ENCODE data around the gene PLPP4. TPM values are rescaled to one million over a fixed set of nuclear protein-coding genes. Genes with fewer than 3 reads are reported as not detected.

PLPP4 gene
- total RNA-seq, 6 donors from 2014 or later = 0.20 to 0.54 TPM; not detected in 4

DNA sequence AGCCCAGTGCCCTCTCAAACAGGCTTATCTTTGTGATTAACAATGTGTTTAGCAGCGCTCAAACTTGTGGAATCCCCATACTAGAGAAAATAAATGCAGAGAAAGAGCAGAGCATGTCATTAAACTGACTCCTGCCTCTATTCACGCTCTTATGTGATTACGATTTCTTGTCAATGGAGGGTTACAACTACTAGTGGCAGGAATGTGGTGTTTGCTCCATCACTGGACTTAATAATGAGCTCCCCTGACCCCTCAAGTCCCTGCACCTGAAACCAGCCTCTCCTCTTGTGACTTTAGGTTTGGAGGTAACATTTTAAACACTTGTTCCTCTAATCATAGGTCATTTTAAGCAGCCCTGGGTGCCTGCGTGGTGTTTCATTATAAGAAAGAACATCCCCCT lies 121.9 kb downstream of the PLPP4 start:
- no peak for TF ChIP-seq POLR2A (IDR thresholded peaks at IDR 0.05)
- TF ChIP-seq EP300 (IDR thresholded peaks at IDR 0.05) = no peak
- TF ChIP-seq POLR2AphosphoS5 (IDR thresholded peaks at IDR 0.05) = no peak
- no peak for TF ChIP-seq CTCF (IDR thresholded peaks at IDR 0.05)
- Histone ChIP-seq H3K27me3 (no peaks in the 10 kb centered on the region), H3K9me3 (no peaks in the 10 kb centered on the region), H3K36me3 (no peaks in the 10 kb centered on the region), H3K27ac (no peak overlapping the region), H3K4me3 (no peak overlapping the region), H3K4me1 (no peaks in the 10 kb centered on the region)
- no peak for DNase-seq
- ATAC-seq (ENCODE audit: low FRiP score in 2 of 2) = no peak
- 73 to 81% methylated on average over 4 of the region's 4 CpGs for WGBS, 2 donors

GRCh38 chr10:120580918-120581895 lies 124.2 kb downstream of the PLPP4 start:
- Histone ChIP-seq H3K4me3 (no peak overlapping the region), H3K36me3 (no peaks in the 10 kb centered on the region), H3K4me1 (no peaks in the 10 kb centered on the region), H3K9me3 (no peaks in the 10 kb centered on the region), H3K27ac (no peak overlapping the region), H3K27me3 (no peaks in the 10 kb centered on the region)
- ATAC-seq (ENCODE audit: low FRiP score in 2 of 2) (no peak), DNase-seq (no peak)
- TF ChIP-seq POLR2AphosphoS5 (IDR thresholded peaks at IDR 0.05) (no peak), POLR2A (IDR thresholded peaks at IDR 0.05) (no peak), CTCF (IDR thresholded peaks at IDR 0.05) (no peak)
- 68 to 72% methylated on average over 16 of the region's 16 CpGs for WGBS, 2 donors

DNA sequence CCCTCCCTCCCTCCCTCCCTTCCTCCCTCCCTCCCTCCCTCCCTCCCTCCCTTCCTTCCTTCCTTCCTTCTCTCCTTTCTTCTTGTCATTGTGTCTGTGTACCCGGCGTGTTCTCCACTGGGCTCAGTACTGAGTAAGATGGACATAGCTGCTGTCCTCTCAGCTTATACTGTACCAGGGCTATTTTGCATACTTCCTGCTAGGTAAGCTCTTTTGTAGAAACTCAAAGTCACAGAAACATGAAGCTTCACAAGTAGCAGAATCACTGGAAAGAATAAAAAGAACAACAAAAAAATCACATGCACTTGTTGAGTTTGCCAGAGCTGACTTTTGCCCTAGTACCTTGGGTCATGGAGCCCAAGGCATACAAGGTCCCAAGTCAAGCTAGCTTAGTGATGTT lies 125.7 kb downstream of the PLPP4 start:
- Histone ChIP-seq H3K36me3 (no peaks in the 10 kb centered on the region), H3K27ac (no peak overlapping the region), H3K9me3 (no peaks in the 10 kb centered on the region), H3K4me3 (no peak overlapping the region), H3K4me1 (no peaks in the 10 kb centered on the region), H3K27me3 (no peaks in the 10 kb centered on the region)
- no peak for DNase-seq
- no peak for ATAC-seq (ENCODE audit: low FRiP score in 2 of 2)
- TF ChIP-seq POLR2AphosphoS5 (IDR thresholded peaks at IDR 0.05) (no peak), CTCF (IDR thresholded peaks at IDR 0.05) (no peak), POLR2A (IDR thresholded peaks at IDR 0.05) (no peak), EP300 (IDR thresholded peaks at IDR 0.05) (no peak)
- WGBS, 2 donors = 46 to 63% methylated on average over 2 of the region's 2 CpGs

DNA sequence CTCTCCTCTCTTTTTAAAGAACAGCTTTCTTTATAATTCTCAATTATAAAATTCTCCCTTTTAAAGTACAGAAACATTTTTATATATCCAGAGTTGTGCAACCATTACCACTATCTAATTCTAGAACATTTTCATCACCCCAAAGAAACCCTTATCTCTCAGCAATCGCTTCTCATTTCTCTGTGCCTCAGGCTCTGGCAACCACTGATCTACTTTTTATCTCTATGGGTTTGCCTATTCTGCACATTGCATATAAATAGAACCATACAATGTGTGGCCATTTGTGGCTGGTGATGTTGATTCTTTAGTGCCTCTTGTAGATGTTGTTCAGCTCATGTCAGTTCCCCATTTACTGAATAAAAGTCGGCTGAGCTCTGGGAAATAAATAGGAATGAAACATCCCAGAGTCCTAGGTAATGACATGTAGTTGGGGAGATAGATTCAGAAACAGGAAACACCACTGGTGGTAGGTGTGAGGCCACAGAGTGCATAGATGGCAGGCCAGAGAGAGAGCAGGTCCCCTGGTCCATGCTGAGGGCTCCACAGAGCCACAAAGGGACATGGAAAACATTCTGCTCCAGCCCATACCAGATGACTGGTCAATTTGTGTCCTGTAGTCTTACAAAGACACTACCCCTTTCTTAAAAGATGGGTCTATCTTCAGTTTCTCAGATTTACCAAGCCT lies 126.5 kb downstream of the PLPP4 start:
- no peaks in the 10 kb centered on the region for H3K27me3 ChIP-seq
- TF ChIP-seq POLR2A (IDR thresholded peaks at IDR 0.05) (no peak), POLR2AphosphoS5 (IDR thresholded peaks at IDR 0.05) (no peak), EP300 (IDR thresholded peaks at IDR 0.05) (no peak), CTCF (IDR thresholded peaks at IDR 0.05) (no peak)
- no peaks in the 10 kb centered on the region for H3K36me3 ChIP-seq
- no peaks in the 10 kb centered on the region for H3K9me3 ChIP-seq
- WGBS, 2 donors = 86 to 89% methylated on average over 2 of the region's 2 CpGs
- no peaks in the 10 kb centered on the region for H3K4me1 ChIP-seq
- no peak for DNase-seq
- ATAC-seq (ENCODE audit: low FRiP score in 2 of 2) = no peak
- H3K4me3 ChIP-seq = no peak overlapping the region
- H3K27ac ChIP-seq = no peak overlapping the region

Measured in upper lobe of left lung (tissue), 6 donors.